OCI-LY7 (cell line): ENCODE results near the gene CD274. TPM values are rescaled to one million over a fixed set of nuclear protein-coding genes. Genes with fewer than 3 reads are reported as not detected.

Experiments
- BruUV-seq: library from RNA; stranded (reverse); fragments of 400-500 nt; replicated peaks from 2 replicates; lab custom pipeline; 2021; lab: Mats Ljungman, UMichigan
- CTCF ChIA-PET: fragments of 300-600 bp; sonication (Branson Sonifier 250); formaldehyde crosslinking; loops from one replicate; lab custom pipeline; 2022; ENCODE audit warnings: antibody characterized with exemption; ENCODE audit not compliant: unreplicated experiment; lab: Charles Lee
- POLR2A ChIA-PET: fragments of 300-600 bp; sonication (Branson Sonifier 250); formaldehyde crosslinking; loops from one replicate; lab custom pipeline; 2022; ENCODE audit warnings: antibody characterized with exemption; lab: Charles Lee
- DNase-seq: peaks from one replicate; pipeline ENCODE4 v3.0.0-alpha.2; 2015; ENCODE audit warnings: low spot score
- H2AFZ ChIP-seq: fragments of 200-600 bp; sonication (generic), shearing (Covaris generic); 2 replicates; pipeline ENCODE4 v1.6.1; 2014; ENCODE audit warnings: mild to moderate bottlenecking, antibody characterized with exemption, low read length, moderate library complexity
- H3K27ac ChIP-seq: fragments of 200-600 bp; sonication (generic); 2 replicates; pipeline ENCODE4 v1.5.1; 2014; ENCODE audit warnings: mixed run types, low read depth, mild to moderate bottlenecking, moderate library complexity, low read length, inconsistent platforms; ENCODE audit not compliant: poor library complexity, severe bottlenecking
- H3K36me3 ChIP-seq: fragments of 200-600 bp; sonication (generic); 2 replicates; pipeline ENCODE4 v1.6.1; 2014; ENCODE audit warnings: mild to moderate bottlenecking, antibody characterized with exemption, low read length, moderate library complexity, mixed read lengths; ENCODE audit not compliant: insufficient read depth
- H3K4me1 ChIP-seq: fragments of 200-600 bp; sonication (generic); 2 replicates; pipeline ENCODE4 v1.5.1; 2014; ENCODE audit warnings: mild to moderate bottlenecking, low read length; ENCODE audit not compliant: insufficient read depth, poor library complexity, severe bottlenecking
- H3K4me2 ChIP-seq: fragments of 200-600 bp; sonication (generic); 2 replicates; pipeline ENCODE4 v1.6.1; 2014; ENCODE audit warnings: mild to moderate bottlenecking, low read length
- H3K4me3 ChIP-seq: fragments of 200-600 bp; sonication (generic); 2 replicates; pipeline ENCODE4 v1.5.1; 2014; ENCODE audit warnings: mild to moderate bottlenecking, low read depth, low read length; ENCODE audit not compliant: poor library complexity, severe bottlenecking
- H3K79me2 ChIP-seq: fragments of 200-600 bp; sonication (generic); 2 replicates; pipeline ENCODE4 v1.6.1; 2016; ENCODE audit warnings: low read depth, mild to moderate bottlenecking, low read length, moderate library complexity, mixed read lengths; ENCODE audit not compliant: insufficient read depth
- H3K9me2 ChIP-seq: fragments of 200-600 bp; sonication (generic); 2 replicates; pipeline ENCODE4 v1.6.1; 2016; ENCODE audit warnings: mild to moderate bottlenecking, low read length, mixed read lengths; ENCODE audit not compliant: insufficient read depth
- H3K9me3 ChIP-seq: fragments of 200-600 bp; sonication (generic); 2 replicates; pipeline ENCODE4 v1.6.1; 2014; ENCODE audit warnings: mild to moderate bottlenecking, mixed run types, low read length, mixed read lengths
- H4K20me1 ChIP-seq: fragments of 200-600 bp; sonication (generic); 2 replicates; pipeline ENCODE4 v1.6.1; 2014; ENCODE audit warnings: mild to moderate bottlenecking, antibody characterized with exemption, low read length, moderate library complexity, mixed read lengths; ENCODE audit not compliant: insufficient read depth
- EZH2phosphoT487 ChIP-seq: fragments of 200-600 bp; sonication (generic); IDR thresholded peaks from 2 replicates; pipeline ENCODE4 v1.6.1; 2018; ENCODE audit warnings: low read depth, borderline replicate concordance, mild to moderate bottlenecking, mixed run types, antibody characterized with exemption, low read length, moderate library complexity, mixed read lengths
- intact Hi-C: fragments of 100-400 bp; cut with micrococcal nuclease; formaldehyde crosslinking; loops from one replicate; pipeline ENCODE4 v1.10.0; 2022; ENCODE audit not compliant: unreplicated experiment
- total RNA-seq, 2 experiments: library from RNA; depleted of rRNA in 1 of 2; stranded (reverse); fragments of >200 nt in 1 of 2; shearing (Covaris generic) in 1 of 2; gene quantifications; 2 replicates each; pipeline ENCODE4 v1.2.3, GENCODE V29; 2014 to 2022
- TF ChIP-seq, protein P1 (sequence below): fragments of 200-600 bp; sonication (generic); conservative IDR thresholded peaks from 2 replicates; pipeline ENCODE4 v1.5.1; 2014; ENCODE audit warnings: mild to moderate bottlenecking, antibody characterized with exemption, low read length, moderate library complexity, mixed read lengths

The CD274 gene
- total RNA-seq, 2 experiments from 2014 or later, result 0.15 to 0.57 TPM

GRCh38 chr9:5483306-5483705 lies 33.0 kb downstream of the CD274 start:
- no peaks in the 10 kb centered on the region for H3K9me2 ChIP-seq
- no peaks in the 10 kb centered on the region for H3K9me3 ChIP-seq
- POLR2A ChIA-PET, result interaction anchor here (0.7 to 1.5 kb wide), 4 partner anchors 35 to 886 kb away, joined by 3 to 4 read pairs (median 4); no protein-coding TSS in a partner anchor
- H3K36me3 ChIP-seq, result no peaks in the 10 kb centered on the region
- no peak for TF ChIP-seq EZH2phosphoT487
- TF ChIP-seq, protein P1, sequence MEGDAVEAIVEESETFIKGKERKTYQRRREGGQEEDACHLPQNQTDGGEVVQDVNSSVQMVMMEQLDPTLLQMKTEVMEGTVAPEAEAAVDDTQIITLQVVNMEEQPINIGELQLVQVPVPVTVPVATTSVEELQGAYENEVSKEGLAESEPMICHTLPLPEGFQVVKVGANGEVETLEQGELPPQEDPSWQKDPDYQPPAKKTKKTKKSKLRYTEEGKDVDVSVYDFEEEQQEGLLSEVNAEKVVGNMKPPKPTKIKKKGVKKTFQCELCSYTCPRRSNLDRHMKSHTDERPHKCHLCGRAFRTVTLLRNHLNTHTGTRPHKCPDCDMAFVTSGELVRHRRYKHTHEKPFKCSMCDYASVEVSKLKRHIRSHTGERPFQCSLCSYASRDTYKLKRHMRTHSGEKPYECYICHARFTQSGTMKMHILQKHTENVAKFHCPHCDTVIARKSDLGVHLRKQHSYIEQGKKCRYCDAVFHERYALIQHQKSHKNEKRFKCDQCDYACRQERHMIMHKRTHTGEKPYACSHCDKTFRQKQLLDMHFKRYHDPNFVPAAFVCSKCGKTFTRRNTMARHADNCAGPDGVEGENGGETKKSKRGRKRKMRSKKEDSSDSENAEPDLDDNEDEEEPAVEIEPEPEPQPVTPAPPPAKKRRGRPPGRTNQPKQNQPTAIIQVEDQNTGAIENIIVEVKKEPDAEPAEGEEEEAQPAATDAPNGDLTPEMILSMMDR, result no peak
- BruUV-seq, result no TSS peak
- no peak overlapping the region for H3K4me3 ChIP-seq
- intact Hi-C loops, result no loop called here
- no peak overlapping the region for H3K4me2 ChIP-seq
- H3K27ac ChIP-seq, result no peak overlapping the region
- CTCF ChIA-PET, result no interaction called here
- H3K4me1 ChIP-seq, result no peaks in the 10 kb centered on the region
- no peaks in the 10 kb centered on the region for H4K20me1 ChIP-seq
- no peak overlapping the region for H2AFZ ChIP-seq
- DNase-seq, result no peak
- no peaks in the 10 kb centered on the region for H3K79me2 ChIP-seq

DNA sequence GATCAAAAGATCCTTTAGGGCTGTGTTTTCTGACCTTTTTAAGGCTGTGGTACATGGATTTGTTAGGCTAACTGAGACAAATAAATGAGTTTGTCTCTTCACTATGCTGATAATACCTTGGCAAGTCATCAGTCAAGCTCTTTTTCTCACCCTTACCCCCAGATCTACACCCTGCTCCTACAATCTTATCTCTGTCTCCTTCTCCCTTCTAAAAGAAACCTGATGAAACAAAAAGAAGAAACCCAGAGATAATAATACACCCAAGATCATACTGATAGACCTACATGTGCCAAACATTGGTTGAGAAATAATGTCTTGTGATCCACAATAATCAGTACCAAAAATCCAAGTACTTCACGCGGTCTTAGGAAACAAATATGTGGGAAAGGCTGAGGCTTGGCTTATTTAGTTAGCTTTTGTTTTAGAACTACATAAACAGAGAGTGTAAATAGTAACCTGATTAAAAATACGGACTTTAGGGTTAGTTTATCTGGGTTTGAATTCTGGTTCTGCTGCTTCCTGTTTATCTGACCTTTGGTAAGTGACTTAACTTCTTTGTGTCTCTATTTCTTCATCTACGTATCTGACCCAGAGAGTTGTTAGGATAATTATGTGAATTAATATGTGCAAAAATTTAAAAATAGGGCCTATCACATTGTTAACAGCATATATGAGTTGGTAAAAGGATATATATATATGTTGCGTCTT lies 35.2 kb downstream of the CD274 start:
- CTCF ChIA-PET, result no interaction called here
- H3K4me1 ChIP-seq, result no peaks in the 10 kb centered on the region
- H2AFZ ChIP-seq, result no peak overlapping the region
- no peaks in the 10 kb centered on the region for H4K20me1 ChIP-seq
- no peak overlapping the region for H3K4me3 ChIP-seq
- H3K79me2 ChIP-seq, result no peaks in the 10 kb centered on the region
- no peak overlapping the region for H3K4me2 ChIP-seq
- BruUV-seq, result no TSS peak
- DNase-seq, result no peak
- TF ChIP-seq EZH2phosphoT487, result no peak
- TF ChIP-seq, protein P1, result no peak
- no peaks in the 10 kb centered on the region for H3K36me3 ChIP-seq
- POLR2A ChIA-PET, result no interaction called here
- no peaks in the 10 kb centered on the region for H3K9me2 ChIP-seq
- intact Hi-C loops, result loop anchor here (5.0 kb wide), 1 partner anchor 48 kb away; the partner anchor contains the start of gene PLGRKT
- no peak overlapping the region for H3K27ac ChIP-seq
- H3K9me3 ChIP-seq, result no peaks in the 10 kb centered on the region

- BruUV-seq, result no TSS peak
- intact Hi-C loops, result loop anchor here (5.0 kb wide), 1 partner anchor 50 kb away; the partner anchor contains the start of gene PLGRKT
- H3K9me2 ChIP-seq, result no peaks in the 10 kb centered on the region
- H2AFZ ChIP-seq, result no peak overlapping the region
- no peak overlapping the region for H3K4me2 ChIP-seq
- DNase-seq, result no peak
- H3K4me1 ChIP-seq, result no peaks in the 10 kb centered on the region
- TF ChIP-seq, protein P1, result no peak
- no peak for TF ChIP-seq EZH2phosphoT487
- CTCF ChIA-PET, result no interaction called here
- POLR2A ChIA-PET, result interaction anchor here (1.2 kb wide), 1 partner anchor 24 kb away, joined by 3 read pairs; no protein-coding TSS in a partner anchor
- no peak overlapping the region for H3K27ac ChIP-seq
- no peaks in the 10 kb centered on the region for H3K79me2 ChIP-seq
- no peaks in the 10 kb centered on the region for H4K20me1 ChIP-seq
- H3K36me3 ChIP-seq, result no peaks in the 10 kb centered on the region
- no peak overlapping the region for H3K4me3 ChIP-seq
- H3K9me3 ChIP-seq, result no peaks in the 10 kb centered on the region
Observed at GRCh38 chr9:5486988-5487387, 36.6 kb downstream of the CD274 start.
